DMS53 treated with DMSO at 0.1 percent for 48 hours (cell line): ENCODE data around the gene RBBP9.
A peak's percentile ranks its signal among the peaks of the same experiment; 100 is the strongest.
"Not testable (repeated sequence)": the region's sequence is repeated elsewhere in the genome, so short reads cannot be mapped to it uniquely, and the experiment has no call there.

Experiments used
- DNase-seq: peaks from one replicate; lab custom pipeline; 2025; ENCODE audit not compliant: unreplicated experiment; lab: John Stamatoyannopoulos, UW

The RBBP9 gene

DNA sequence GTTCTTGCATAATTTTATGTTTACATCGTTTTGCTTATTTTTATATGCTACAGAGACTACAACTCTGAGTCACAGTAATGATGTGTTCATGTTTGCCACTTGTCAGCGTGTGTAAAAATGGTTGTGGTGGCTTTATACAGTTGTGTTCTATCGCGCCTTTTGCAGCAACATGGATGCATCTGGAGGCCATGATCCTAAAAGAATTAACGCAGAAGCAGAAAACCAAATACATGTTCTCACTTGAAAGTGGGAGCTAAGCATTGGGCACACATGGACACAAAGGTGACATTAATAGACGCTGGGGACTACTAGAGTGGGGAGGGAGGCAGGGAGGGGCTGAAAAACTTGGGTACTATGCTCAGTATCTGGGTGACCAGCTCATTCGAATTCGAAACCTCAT lies 9.7 kb upstream of the RBBP9 start:
- DNase-seq = peak; percentile 14

DNA sequence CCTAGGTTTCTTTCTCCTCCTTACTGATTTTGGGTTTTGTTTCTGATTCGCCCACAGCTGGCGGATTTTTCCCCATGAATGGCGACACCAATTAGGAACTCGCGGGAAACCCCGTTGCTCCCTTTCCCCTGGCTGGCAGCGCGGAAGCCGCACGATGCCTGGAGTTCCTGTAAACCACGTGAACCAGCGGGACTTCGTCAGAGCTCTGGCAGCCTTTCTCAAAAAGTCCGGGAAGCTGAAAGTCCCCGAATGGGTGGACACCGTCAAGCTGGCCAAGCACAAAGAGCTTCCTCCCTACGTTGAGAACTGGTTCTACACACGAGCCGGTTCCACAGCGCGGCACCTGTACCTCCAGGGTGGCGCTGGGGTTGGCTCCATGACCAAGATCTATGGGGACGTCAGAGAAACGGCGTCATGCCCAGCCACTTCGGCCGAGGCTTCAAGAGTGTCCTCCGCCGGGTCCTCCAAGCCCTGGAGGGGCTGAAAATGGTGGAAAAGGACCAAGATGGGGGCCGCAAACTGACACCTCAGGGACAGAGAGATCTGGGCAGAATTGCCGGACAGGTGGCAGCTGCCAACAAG lies 7.5 kb upstream of the RBBP9 start:
- DNase-seq = no peak

DNA sequence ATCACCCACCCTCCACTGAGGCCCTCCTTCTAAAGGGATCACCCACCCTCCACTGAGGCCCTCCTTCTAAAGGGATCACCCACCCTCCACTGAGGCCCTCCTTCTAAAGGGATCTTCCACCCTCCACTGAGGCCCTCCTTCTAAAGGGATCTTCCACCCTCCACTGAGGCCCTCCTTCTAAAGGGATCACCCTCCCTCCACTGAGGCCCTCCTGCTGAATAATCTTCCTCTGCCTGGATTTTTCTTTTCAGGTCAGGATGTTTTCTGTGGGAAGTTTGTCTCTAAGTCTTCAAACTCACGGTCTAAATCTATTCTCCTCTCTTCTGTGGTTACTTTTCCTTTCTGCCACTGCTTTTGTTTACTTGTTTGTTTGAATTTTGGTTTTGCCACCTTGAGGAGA lies 4.6 kb upstream of the RBBP9 start:
- not testable (repeated sequence) for DNase-seq

DNA sequence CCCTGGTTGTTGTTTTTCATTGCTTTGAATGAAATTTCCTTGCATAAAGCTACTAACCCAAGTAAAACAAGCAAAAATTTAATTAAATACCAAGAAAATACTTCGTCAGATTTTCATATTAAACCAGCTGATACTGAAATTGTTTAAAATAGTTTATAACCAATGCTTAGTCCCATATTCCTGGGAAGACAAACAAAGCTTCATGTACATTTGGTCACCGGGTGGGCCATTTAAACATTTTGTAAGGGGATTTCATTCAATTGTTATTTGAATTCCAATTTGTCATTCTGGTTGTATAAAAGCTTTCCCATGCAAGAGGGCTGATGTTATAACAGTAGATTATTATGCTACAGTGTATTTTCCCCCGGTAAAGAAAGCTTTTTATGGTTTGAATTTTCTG lies 578 bp upstream of the RBBP9 start:
- no peak for DNase-seq

DNA sequence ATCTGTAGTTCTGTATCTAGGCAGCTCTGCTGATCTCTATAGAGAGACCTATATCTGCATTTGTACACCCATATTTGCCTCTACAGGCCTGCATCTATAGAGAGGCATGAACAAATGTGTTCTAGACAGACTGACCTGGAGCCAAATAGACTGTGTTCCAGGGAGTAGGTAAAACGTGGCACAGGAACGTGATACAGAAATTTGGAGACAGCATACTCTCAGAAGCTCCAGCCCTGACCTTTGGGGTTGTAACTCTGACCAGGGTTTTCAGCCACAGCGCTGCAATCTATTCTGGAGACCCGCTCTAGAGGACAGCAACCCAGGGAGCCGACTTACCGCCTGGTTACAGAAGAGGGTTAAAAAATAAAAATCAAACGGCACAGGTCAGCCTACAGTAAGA lies 983 bp downstream of the RBBP9 start:
- DNase-seq = no peak

DNA sequence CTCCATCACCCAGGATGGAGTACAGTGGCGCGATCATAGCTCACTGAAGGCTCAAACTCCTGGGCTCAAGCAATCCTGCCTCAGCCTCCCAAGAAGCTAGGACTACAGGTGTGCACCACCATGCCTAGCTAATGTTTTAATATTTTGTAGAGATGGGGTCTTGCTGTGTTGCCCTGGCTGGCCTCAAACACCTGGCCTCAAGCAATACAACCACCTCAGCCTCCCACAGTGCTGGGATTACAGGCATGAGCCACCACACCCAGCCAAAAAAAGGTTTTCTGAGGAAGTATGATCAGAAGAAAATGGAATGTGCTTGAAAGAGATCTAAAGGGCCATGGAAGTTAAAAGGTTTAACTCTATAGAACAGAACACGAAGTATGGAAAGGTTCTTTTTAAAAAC lies 8.7 kb downstream of the RBBP9 start:
- DNase-seq = no peak

DNA sequence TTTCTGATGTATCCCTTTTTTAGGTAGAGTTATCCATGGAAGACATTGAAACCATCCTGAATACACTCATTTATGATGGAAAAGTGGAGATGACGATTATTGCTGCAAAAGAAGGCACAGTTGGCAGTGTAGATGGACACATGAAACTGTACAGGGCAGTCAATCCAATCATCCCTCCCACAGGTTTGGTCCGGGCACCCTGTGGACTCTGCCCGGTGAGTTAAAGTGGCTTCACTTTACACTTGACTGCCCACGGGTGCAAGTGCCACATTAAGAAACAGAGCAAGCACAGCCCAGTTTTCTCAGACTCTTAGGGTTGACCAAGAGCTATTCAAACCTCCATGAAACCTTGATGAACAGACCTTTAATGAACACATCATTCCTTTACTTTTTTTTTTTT lies 15.4 kb downstream of the RBBP9 start:
- no peak for DNase-seq

DNA sequence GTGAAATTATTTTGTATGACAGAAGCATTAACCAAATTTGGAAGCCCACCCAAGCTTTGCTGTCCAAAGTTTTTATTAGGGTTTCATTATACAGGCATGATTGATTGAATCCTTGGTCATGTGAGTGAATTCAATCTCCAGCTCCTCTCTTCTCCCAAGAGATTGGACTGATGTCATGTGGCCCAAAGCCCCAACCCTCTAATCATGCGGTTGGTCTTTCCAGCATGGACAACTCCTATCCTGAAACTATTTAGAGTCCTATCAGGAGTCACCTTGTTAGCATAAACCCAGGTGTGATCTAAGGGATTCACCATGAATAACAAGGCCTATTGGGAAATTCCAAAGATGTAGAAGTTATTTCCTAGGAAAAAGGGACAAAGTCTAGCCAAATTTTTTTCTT lies 19.2 kb downstream of the RBBP9 start:
- DNase-seq = no peak

DNA sequence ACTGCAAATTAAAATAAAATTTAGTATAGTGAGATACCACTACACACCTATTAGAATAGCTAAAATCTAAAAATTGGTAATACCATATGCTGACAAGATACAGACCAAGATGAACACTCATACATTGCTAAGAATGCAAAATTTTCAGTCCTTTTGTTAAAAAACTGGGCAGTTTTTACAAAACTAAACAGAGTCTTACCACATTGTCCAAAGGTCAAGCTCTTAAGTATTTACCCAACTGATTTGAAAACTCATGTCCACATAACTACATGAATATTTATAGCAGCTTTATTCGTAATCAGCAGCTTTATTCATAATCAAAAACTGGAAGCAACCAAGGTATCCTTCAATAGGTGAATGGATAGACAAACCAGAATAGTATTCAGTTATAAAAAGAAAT lies 19.8 kb downstream of the RBBP9 start:
- no peak for DNase-seq

DNA sequence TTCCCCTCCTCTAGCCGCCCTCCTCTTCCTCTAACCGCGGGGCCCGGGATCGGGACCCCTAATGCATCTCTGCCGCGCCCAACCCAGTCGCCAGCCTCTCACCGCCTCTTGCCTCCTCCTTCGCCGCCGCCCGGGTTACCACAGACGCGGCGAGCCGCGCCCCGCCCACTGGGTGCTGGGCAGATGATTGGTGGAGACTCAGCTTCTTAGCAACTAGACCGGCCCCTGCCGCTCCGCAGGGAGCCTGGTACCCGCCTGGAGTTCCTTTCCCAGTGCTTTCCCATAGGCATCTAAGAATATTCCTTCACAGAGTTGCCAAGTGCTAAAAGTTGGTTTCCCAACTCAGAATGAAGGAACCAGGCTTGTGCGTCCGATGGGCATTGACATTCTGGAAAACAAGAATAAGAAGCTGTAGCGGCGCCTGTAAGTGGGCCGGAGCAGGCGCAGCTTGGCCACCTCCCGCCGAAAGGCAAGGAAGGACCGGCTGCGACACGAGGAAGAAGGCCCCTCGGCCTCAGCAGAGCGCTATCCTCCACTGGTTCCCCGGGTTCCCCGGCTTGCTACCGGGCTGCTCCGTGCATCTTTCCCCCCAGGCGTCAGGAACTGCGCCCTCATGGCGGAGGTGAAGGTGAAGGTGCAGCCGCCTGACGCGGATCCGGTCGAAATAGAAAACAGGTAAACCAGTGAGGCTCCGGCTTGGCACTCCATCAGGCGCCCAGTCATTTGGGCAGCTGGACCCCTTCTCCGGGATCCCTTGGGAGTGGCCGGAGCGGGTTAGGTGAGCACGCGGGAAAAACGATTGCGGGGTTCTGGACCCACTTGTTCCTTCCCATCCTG lies 29.9 kb downstream of the RBBP9 start, which contains the start of the genes DZANK1 and POLR3F:
TSS of gene DZANK1 (minus strand) at position 137 of the 837 bp plus-strand sequence. CDS start 1,672 bp downstream, outside the sequence.
TSS of gene POLR3F (plus strand) at position 497 of the 837 bp plus-strand sequence. CDS start at position 614, 117 bp downstream.
- peak; percentile 95 for DNase-seq

DNA sequence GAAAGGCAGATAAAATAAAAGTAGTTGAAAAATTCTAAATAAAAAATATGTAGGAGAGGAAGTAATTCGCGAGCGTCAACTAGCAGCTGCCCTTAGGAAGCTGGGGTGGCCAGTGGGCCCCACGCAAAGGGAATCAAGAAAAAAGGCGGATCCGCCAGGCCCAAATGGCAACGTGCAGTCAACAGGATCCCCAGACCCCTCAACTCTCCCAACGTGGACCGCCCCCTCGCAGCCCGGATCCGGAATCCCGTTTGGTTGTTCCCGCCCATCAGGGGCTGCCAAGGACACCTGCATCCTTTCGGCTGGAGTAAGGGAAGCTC lies 30.5 kb downstream of the RBBP9 start:
- DNase-seq = no peak

DNA sequence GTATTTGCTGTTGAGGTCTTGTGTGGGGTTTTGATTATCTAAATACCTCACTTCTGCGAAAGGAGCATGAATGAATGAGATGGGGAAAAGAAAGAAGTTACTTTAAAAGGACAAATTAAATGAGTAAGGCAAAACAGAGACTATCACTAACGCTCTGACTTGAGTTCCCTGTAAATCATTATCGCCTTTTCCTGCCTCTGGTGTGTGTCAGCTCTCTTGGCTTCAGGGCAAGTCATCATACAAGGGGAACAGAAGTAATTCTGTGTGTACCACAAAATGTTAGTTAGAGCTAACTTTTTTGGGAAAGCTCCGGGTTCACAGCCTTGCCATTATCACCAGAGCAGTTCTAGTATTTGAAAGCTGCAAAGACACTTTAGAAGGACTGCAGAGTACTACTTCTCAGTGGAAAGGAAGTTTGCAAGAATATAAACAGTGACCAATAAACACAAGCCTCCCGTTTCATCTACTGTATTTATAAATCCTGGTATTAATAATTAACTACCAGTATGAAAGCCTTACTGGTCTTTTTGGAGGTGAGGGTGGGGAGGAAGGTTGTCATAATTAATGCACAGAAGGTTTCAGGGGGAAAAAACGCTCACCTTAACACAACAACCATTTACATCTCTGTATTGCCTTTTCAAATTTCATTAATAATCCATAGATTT lies 31.4 kb downstream of the RBBP9 start:
- no peak for DNase-seq

DNA sequence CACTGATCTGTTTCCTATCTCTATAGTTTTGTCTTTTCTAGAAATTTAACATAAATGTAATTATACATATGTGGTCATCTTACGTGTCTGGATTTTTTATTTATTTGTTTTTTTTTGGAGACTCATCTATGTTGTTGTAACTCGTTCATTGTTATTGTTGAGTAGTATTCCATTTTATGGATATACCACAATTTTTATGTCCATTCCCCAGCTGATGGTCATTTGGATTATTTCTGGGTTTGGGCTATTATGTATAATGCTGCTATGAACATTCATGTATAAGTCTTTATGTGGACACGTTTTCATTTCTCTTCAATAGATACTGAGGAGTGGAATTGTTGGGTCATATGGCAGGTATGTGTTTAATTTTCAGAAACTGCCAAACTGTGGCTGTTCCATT lies 40.4 kb downstream of the RBBP9 start:
- no peak for DNase-seq

DNA sequence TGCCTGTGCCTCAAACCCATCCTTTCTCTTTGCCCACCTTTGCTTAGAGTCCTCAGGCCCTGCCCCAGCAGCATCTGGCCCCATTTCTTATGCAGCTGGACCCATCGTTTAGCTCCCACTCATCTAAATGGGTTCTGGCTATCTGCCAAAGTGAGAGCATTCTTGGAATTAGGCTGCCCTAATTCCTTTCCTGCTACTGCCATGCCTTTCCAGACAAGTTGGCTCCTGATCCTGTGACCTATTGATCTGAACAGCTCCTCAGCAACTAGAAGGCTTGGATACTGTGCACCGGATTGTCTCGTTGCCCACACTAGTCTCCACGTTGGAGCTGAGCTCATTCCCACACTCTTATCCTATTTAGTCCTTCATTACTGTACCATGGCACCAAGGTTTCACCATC lies 53.1 kb downstream of the RBBP9 start:
- no peak for DNase-seq

DNA sequence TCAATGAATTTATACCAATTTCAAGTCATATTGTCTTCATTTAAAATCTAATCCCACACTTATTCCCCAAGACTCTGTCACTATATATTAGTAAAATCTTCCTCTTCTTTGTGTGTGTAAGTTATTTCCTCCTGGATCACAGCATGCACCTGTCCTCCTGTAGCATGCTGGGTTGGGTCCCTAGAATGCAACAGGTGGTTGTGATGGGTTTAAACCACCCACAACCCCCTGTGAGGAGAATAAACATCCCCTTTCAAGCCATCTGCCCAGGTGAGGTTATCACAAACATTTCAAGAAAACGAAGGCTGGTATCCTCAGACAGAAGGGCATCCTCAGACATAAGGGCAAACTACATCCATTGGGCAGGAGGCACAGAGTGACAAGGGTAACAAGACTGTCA lies 56.6 kb downstream of the RBBP9 start:
- DNase-seq = no peak

DNA sequence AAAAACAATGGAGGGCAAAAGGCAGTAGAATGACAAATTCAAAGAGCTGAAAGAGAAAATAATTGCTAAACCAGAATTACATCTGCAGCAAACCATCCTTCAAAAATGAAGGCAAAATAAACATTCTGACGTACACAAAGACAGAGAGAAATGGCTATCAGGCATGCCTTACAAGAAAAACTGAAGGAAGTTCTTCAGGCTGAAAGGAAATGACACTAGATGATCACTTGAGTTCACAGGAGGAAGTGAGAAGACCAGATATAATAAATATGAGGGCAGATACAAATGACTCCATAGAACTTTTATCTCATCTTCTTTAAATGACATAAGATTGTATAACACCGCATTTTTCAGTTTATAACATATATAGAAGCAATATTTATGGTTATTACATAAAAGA lies 60.2 kb downstream of the RBBP9 start:
- DNase-seq = no peak
